ENCODE measurements around the gene ADAMTSL5.

The ADAMTSL5 gene

GRCh38 chr19:1468821-1469254, 44.0 kb downstream of the ADAMTSL5 start:
- TF ChIP-seq CTCF (conservative IDR thresholded peaks at IDR 0.05; ENCODE audit: low read length) = no peak
- peak; percentile 53 for DNase-seq (ENCODE audit: low read depth)
- peak overlapping the region; percentile 17; the same call in 1 of the 2 replicates for H3K4me3 ChIP-seq (ENCODE audit: low read length)

- peak overlapping the region; percentile 24 for H3K4me3 ChIP-seq (ENCODE audit: low read length)
- no peak for TF ChIP-seq CTCF (conservative IDR thresholded peaks at IDR 0.05; ENCODE audit: low read length)
These were observed 44.5 kb downstream of the ADAMTSL5 start for GRCh38 chr19:1468274-1468820.

GRCh38 chr19:1467490-1468273, 45.1 kb downstream of the ADAMTSL5 start:
- H3K4me3 ChIP-seq (ENCODE audit: low read length) = no peak overlapping the region
- DNase-seq (ENCODE audit: low read depth) = no peak
- no peak for TF ChIP-seq CTCF (conservative IDR thresholded peaks at IDR 0.05; ENCODE audit: low read length)

More at GRCh38 chr19:1468274-1468820, 44.5 kb downstream of the ADAMTSL5 start:
- DNase-seq (ENCODE audit: low read depth) = no peak

GRCh38 chr19:1467215-1467489, 45.7 kb downstream of the ADAMTSL5 start:
- no peak overlapping the region for H3K4me3 ChIP-seq (ENCODE audit: low read length)
- no peak for TF ChIP-seq CTCF (conservative IDR thresholded peaks at IDR 0.05; ENCODE audit: low read length)
- DNase-seq (ENCODE audit: low read depth) = no peak

- no peak overlapping the region for H3K4me3 ChIP-seq (ENCODE audit: low read length)
These were observed 46.2 kb downstream of the ADAMTSL5 start for GRCh38 chr19:1466461-1467214.

GRCh38 chr19:1466018-1466460, 46.8 kb downstream of the ADAMTSL5 start:
- DNase-seq (ENCODE audit: low read depth) = no peak
- TF ChIP-seq CTCF (conservative IDR thresholded peaks at IDR 0.05; ENCODE audit: low read length) = no peak
- H3K4me3 ChIP-seq (ENCODE audit: low read length) = no peak overlapping the region

More at GRCh38 chr19:1466461-1467214, 46.2 kb downstream of the ADAMTSL5 start:
- no peak for TF ChIP-seq CTCF (conservative IDR thresholded peaks at IDR 0.05; ENCODE audit: low read length)
- no peak for DNase-seq (ENCODE audit: low read depth)
